Hypothalamus (tissue), 51 donors: ENCODE results near the gene MOB1A.
"Not testable (repeated sequence)": the region's sequence is repeated elsewhere in the genome, so short reads cannot be mapped to it uniquely, and the experiment has no call there.

Experiments used
- DNase-seq, 51 donors: peaks; one replicate each; lab custom pipeline; 2025; lab: John Stamatoyannopoulos, UW

MOB1A gene

GRCh38 chr2:74199275-74199701 lies 20.6 kb upstream of the MOB1A start:
- no peak for DNase-seq

GRCh38 chr2:74198461-74199274 lies 20.0 kb upstream of the MOB1A start, which contains the start of gene MTHFD2:
Gene MTHFD2, plus strand, starts transcription at chr2:74198615. Its CDS starts 27 bp downstream, at chr2:74198642.
- peak; percentile 22 to 92 (median 79) for DNase-seq

- no peak for DNase-seq
Observed at GRCh38 chr2:74198023-74198460, 19.4 kb upstream of the MOB1A start.

DNA sequence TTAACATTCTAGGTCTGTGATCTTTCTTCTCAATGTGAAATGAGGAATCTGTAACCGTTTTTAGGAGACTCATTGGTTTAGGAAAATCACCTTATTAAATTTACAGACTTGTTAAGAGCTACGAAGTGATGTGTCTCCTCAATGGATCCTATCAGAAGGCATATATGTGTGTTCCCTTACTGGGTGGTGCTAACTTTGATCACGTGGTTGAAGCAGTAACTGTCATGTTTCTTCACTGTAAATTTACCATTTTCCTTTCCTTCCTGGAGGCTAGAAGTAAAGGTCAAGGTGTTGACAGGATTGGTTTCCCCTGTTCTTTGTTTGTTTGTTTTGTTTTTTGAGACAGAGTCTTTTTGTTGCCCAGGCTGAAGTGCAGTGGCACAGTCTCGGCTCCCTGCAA lies 18.4 kb upstream of the MOB1A start:
- DNase-seq = no peak

GRCh38 chr2:74194799-74195198 lies 16.1 kb upstream of the MOB1A start:
- DNase-seq = no peak

- no peak for DNase-seq
Observed at GRCh38 chr2:74191596-74192380, 13.1 kb upstream of the MOB1A start.

DNA sequence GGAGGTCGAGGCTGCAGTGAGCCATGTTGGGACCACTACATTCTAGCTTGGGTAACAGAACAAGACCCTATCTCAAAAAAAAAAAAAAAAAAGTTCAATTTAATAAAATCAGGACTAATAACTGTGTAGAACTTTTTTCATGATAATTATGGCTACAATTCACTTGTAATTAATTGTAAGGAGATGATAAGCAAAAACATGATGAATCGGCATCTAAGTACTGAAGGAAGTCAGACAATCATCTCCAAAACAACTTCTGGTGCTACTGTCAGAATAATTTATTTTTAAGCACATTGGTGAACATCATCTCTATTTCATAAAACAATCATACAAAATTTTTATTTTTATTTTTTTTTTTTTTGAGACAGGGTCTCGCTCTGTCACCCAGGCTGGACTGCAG lies 10.0 kb upstream of the MOB1A start:
- DNase-seq = no peak

GRCh38 chr2:74188018-74188601 lies 9.4 kb upstream of the MOB1A start:
- no peak for DNase-seq

GRCh38 chr2:74186706-74187105 lies 8.0 kb upstream of the MOB1A start:
- not testable (repeated sequence) for DNase-seq

- DNase-seq = peak in 4 of 51 donors; percentile 14 to 19 (median 18)
Observed at GRCh38 chr2:74186038-74186437, 7.4 kb upstream of the MOB1A start.

GRCh38 chr2:74183878-74184277 lies 5.2 kb upstream of the MOB1A start:
- no peak for DNase-seq

DNA sequence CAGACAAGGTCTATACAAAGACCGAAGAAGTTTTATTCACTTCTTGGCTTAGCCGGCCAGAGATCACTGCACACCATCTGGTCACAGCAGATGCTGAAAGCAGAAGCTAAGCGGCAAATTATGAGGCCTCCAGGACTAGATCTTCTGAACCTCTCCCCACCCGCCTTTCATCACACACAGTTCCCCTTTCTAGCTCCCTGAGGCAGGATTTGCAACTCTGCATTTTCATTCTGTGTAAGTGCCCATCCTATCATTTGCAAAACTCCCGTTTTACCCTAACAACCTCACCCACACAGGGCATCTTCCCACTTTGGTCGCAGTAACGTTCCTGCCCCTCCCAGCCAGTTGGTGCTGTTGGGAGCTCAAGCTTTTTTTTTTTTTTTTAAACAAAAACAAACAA lies 3.1 kb upstream of the MOB1A start:
- peak in 22 of 51 donors; percentile 5 to 41 (median 20) for DNase-seq

DNA sequence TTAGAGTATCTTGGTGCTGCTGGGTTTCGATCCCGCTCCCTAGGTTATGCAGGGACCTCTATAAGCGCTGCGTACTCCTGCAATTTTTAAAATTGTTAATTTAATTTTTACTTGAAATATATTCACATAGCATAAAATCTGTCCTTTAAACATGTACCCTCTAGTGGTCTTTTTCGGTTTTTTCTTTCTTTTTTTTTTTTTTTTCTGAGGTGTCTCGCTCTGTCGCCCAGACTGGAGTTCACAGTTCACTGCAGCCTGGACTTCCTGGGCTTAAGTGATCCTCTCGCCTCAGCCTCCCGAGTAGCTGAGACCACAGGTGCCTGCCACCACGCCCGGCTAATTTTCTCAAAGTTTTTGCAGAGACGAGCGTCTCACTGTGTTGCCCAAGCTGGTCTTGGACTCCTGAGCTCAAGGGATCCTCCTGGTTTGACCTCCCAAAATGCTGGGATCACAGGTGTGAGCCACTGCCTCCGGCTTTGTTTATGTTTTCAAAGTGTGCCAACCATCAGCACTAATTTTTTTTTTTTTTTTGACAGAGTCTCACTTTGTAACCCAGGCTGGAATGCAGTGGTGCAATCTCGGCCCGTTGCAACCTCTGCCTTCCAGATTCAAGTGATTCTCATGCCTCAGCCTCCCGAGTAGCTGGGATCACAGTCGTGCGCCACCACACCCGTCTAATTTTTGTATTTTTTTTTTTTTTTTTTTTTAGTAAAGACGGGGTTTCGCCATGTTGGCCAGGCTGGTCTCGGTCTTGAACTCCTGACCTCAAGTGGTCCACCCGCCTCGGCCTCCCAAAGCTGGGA lies 585 bp upstream of the MOB1A start:
- DNase-seq = no peak

GRCh38 chr2:74177696-74178095 lies 983 bp downstream of the MOB1A start:
- no peak for DNase-seq

DNA sequence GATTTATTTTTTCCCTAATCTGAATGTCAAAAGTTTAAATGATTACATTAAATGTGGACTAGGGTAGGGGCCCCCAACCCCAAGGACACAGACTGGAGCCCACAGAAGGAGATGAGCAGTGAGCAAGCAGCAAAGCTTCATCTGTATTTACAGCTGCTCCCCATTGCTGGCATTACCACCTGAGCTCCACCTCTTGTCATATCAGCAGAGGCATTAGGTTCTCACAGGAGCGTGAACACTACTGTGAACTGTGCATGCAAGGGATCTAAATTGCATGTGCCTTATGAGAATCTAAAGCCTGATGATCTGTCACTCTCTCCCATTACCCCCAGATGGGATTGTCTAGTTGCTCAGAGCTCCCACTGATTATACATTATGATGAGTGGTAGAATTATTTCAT lies 3.8 kb downstream of the MOB1A start:
- no peak for DNase-seq

- DNase-seq = no peak
Observed at GRCh38 chr2:74168739-74169138, 9.9 kb downstream of the MOB1A start.

DNA sequence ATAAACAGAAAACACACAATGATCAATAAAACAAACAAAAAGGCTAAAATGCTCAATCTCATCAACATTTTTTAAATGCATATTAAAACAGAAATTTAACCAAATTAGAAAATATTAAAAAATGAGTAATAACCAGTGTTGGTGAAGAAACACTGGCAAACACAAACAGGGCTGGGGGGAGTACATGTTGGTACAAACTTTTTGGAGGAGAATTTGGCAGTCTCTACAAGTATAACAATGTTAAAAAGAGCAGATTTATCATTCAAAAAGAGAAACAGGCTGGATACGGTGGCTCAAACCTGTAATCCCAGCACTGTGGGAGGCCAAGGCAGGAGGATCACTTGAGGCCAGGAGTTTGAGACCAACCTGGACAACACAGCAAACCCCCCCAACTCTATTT lies 13.9 kb downstream of the MOB1A start:
- no peak for DNase-seq

DNA sequence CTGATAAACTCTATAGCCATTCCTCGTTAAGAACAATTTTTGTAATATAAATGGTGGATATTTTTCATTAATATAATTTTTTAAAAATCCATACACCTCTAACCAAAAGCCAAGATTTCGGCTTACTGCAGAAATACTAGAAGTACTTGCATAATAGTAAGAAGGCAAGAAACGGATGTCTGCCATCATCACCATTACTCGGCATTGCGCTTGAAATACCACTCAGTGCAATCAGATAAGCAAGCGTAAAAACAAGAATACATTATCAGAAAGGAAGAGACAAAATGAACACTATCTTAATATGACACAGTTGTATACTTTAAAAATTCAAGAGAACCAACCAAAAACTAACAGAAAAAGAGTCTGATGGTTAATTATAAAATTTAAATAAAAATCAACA lies 15.7 kb downstream of the MOB1A start:
- no peak for DNase-seq

- no peak for DNase-seq
Observed at GRCh38 chr2:74155830-74156229, 22.8 kb downstream of the MOB1A start.

DNA sequence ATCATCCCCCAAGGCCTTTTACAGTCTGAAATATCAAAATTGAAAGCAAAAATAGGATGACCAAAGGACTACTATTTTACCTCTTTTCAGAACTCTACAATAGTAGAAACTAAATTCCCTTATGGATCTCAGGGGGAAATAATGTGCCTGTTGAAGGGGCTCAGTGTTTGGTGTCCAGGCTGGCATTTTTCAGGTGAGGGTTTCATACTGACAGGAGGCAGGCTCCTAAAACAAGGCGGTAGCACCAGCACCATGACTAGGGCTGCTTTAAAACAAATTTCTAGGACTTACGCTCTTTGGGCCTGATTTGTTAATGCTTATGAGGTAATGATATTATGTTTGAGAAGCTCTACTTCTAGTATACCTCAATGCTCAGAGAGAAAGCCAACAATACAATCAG lies 25.7 kb downstream of the MOB1A start:
- DNase-seq = no peak
